ENCODE data around the gene NR6A1. TPM values are rescaled to one million over a fixed set of nuclear protein-coding genes. Genes with fewer than 3 reads are reported as not detected.

Gene NR6A1
- total RNA-seq, 1 experiment from 2014 or later: 99.3 TPM

- H3K36me3 Mint-ChIP-seq (ENCODE audit: insufficient read depth in 1 of 3, low read depth in 3 of 3): no peaks in the 10 kb centered on the region; a peak in 1 of 7 replicates
Observed at GRCh38 chr9:124808246-124808956, 37.3 kb upstream of the NR6A1 start.

More at GRCh38 chr9:124808246-124808956, 37.3 kb upstream of the NR6A1 start:
- Mint-ChIP-seq H3K4me1 (peaks cover 31 to 40% of the 10 kb centered on the region in 2 experiments), H3K4me3 (no peak overlapping the region), H3K9me3 (no peaks in the 10 kb centered on the region), H3K27me3 (ENCODE audit: low read depth) (no peaks in the 10 kb centered on the region), H3K27ac (peak overlapping the region; percentile 32 to 78 (median 55))
- no peak overlapping the region for H4K5ac ChIP-seq (ENCODE audit: insufficient read length, low read depth, low read length)
- no peak overlapping the region for H3K56ac ChIP-seq (ENCODE audit: insufficient read length, low read depth, low read length)
- H4K8ac ChIP-seq (replicated peaks; ENCODE audit: insufficient read length, low read depth, low read length): no peak overlapping the region
- H2AFZ ChIP-seq (ENCODE audit: low read length): no peak overlapping the region
- DNase-seq: no peak
- H3K4me1 ChIP-seq (ENCODE audit: insufficient read depth, low read length): peaks cover 3% of the 10 kb centered on the region; the same call in 1 of the 2 replicates
- no peak overlapping the region for H3K27ac ChIP-seq (ENCODE audit: insufficient read length, low read depth, low read length)
- H2BK120ac ChIP-seq (ENCODE audit: low read depth, low read length, poor library complexity, severe bottlenecking): no peak overlapping the region
- no peak overlapping the region for H2BK12ac ChIP-seq (ENCODE audit: insufficient read length, low read depth, low read length)
- H3K79me2 ChIP-seq (ENCODE audit: insufficient read depth, low read length): no peaks in the 10 kb centered on the region
- no peak overlapping the region for H3K14ac ChIP-seq (ENCODE audit: insufficient read depth, low read length)
- TF ChIP-seq CTCF (conservative IDR thresholded peaks at IDR 0.05): no peak
- H2BK5ac ChIP-seq (ENCODE audit: insufficient read length, low read length): no peak overlapping the region
- no peak overlapping the region for H3T11ph ChIP-seq (ENCODE audit: low read length)
- no peak overlapping the region for H2AK5ac ChIP-seq (ENCODE audit: insufficient read length, low read length)
- H3K9ac ChIP-seq (ENCODE audit: extremely low read depth, insufficient read length, low read length): no peak overlapping the region
- H3K4me2 ChIP-seq (ENCODE audit: insufficient read depth, insufficient read length, low read length): no peak overlapping the region
- H2BK15ac ChIP-seq (ENCODE audit: low read depth, low read length): no peak overlapping the region
- no peak overlapping the region for H4K91ac ChIP-seq (ENCODE audit: insufficient read length, low read depth, low read length)
- no peak overlapping the region for H2BK20ac ChIP-seq (ENCODE audit: low read depth, low read length, poor library complexity, severe bottlenecking)
- H3K9me3 ChIP-seq (ENCODE audit: control insufficient read depth, low read depth, low read length): no peaks in the 10 kb centered on the region
- no CpG with 5 or more reads among the region's 12 CpGs for WGBS (ENCODE audit: extremely low coverage, insufficient read length, low lambda C conversion rate)
- H3K27me3 ChIP-seq (ENCODE audit: insufficient read depth, low read length): no peaks in the 10 kb centered on the region
- no peaks in the 10 kb centered on the region for H3K23me2 ChIP-seq (ENCODE audit: insufficient read length, low read depth, low read length, poor library complexity, severe bottlenecking)
- H3K18ac ChIP-seq (ENCODE audit: insufficient read length, low read depth, low read length): no peak overlapping the region
- no peak overlapping the region for H3K23ac ChIP-seq (ENCODE audit: insufficient read length, low read depth, low read length)
- no peaks in the 10 kb centered on the region for H3K79me1 ChIP-seq (ENCODE audit: insufficient read depth, low read depth, low read length, poor library complexity, severe bottlenecking)
- H4K20me1 ChIP-seq (ENCODE audit: control insufficient read depth, insufficient read depth, insufficient read length): no peaks in the 10 kb centered on the region
- no peak overlapping the region for H3K4ac ChIP-seq (ENCODE audit: low read depth, low read length)

Measured in H9 (cell line).